Activated CD4-positive, alpha-beta T cell treated with anti-CD3 and anti-CD28 coated beads, Interleukin-2, amount 10 ng/mL, durations not matched to agents 7 days and 5 days (primary cell): ENCODE measurements around the gene NHLRC3. TPM values are rescaled to one million over a fixed set of nuclear protein-coding genes. Genes with fewer than 3 reads are reported as not detected.
A peak's percentile ranks its signal among the peaks of the same experiment; 100 is the strongest.
"Not testable (repeated sequence)": the region's sequence is repeated elsewhere in the genome, so short reads cannot be mapped to it uniquely, and the experiment has no call there.

Experiments used
- CTCF ChIA-PET: fragments of 350-600 bp; sonication (Branson Sonifier 250); formaldehyde crosslinking; loops from one replicate; lab custom pipeline; 2021; ENCODE audit warnings: antibody characterized with exemption; lab: Charles Lee
- POLR2A ChIA-PET: fragments of 350-600 bp; sonication (Branson Sonifier 250); formaldehyde crosslinking; loops from one replicate; lab custom pipeline; 2021; ENCODE audit warnings: antibody characterized with exemption; lab: Charles Lee
- DNase-seq: peaks from one replicate; pipeline ENCODE4 v3.0.0-alpha.2; 2020
- H3K27ac Mint-ChIP-seq: one replicate; pipeline ENCODE4 v1.8.0; 2021; ENCODE audit warnings: mild to moderate bottlenecking, moderate library complexity, mixed read lengths
- H3K27me3 Mint-ChIP-seq: one replicate; pipeline ENCODE4 v1.8.0; 2021; ENCODE audit warnings: mixed read lengths
- H3K36me3 Mint-ChIP-seq: one replicate; pipeline ENCODE4 v1.8.0; 2021; ENCODE audit warnings: low read depth, mixed read lengths
- H3K4me1 Mint-ChIP-seq: one replicate; pipeline ENCODE4 v1.8.0; 2021; ENCODE audit warnings: mixed read lengths
- H3K4me3 Mint-ChIP-seq: one replicate; pipeline ENCODE4 v1.8.0; 2021; ENCODE audit warnings: mild to moderate bottlenecking, moderate library complexity, mixed read lengths
- H3K9me3 Mint-ChIP-seq: one replicate; pipeline ENCODE4 v1.8.0; 2021; ENCODE audit warnings: mixed read lengths
- total RNA-seq, 2 experiments: library from RNA; stranded (reverse); gene quantifications; one replicate each; pipeline ENCODE4 v1.2.3, GENCODE V29; 2021

The NHLRC3 gene
- 10 to 100 TPM; 18.4 to 20.4 TPM for total RNA-seq

- H3K9me3 Mint-ChIP-seq = no peaks in the 10 kb centered on the region
- peaks cover 25% of the 10 kb centered on the region for H3K36me3 Mint-ChIP-seq
- H3K4me1 Mint-ChIP-seq = peaks cover 55% of the 10 kb centered on the region
- peak; percentile 82 for DNase-seq
- ChIA-PET CTCF (interaction anchor here (1.0 to 1.9 kb wide), 6 partner anchors 10 to 599 kb away, joined by 3 to 6 read pairs (median 3); no protein-coding TSS in a partner anchor), POLR2A (no interaction called here)
- no peaks in the 10 kb centered on the region for H3K27me3 Mint-ChIP-seq
- peak within 1 kb of the TSS; percentile 89 for H3K4me3 Mint-ChIP-seq
- peak within 1 kb of the TSS; percentile 98 for H3K27ac Mint-ChIP-seq
Observed at GRCh38 chr13:39037880-39038568, at the start of gene NHLRC3, which contains the start of gene PROSER1. TSS of gene NHLRC3 (plus strand) at chr13:39038456. CDS start at chr13:39038640, 184 bp downstream. TSS of gene PROSER1 (minus strand) at chr13:39038089. CDS start at chr13:39037242, 847 bp downstream.

- CTCF ChIA-PET = no interaction called here
- no peaks in the 10 kb centered on the region for H3K4me1 Mint-ChIP-seq
- no peak for DNase-seq
- no peak within 1 kb of the TSS for H3K27ac Mint-ChIP-seq
- peaks cover 6% of the 10 kb centered on the region for H3K27me3 Mint-ChIP-seq
- POLR2A ChIA-PET = no interaction called here
- no peak within 1 kb of the TSS for H3K4me3 Mint-ChIP-seq
- H3K9me3 Mint-ChIP-seq = no peaks in the 10 kb centered on the region
- H3K36me3 Mint-ChIP-seq = no peaks in the 10 kb centered on the region
Observed at GRCh38 chr13:38990693-38991092, 47.6 kb upstream of the NHLRC3 start, which contains the start of gene STOML3. TSS of gene STOML3 (minus strand) at chr13:38990831. CDS start at chr13:38990721, 110 bp downstream.

GRCh38 chr13:38993381-38993780 lies 44.9 kb upstream of the NHLRC3 start:
- Mint-ChIP-seq H3K9me3 (no peaks in the 10 kb centered on the region), H3K4me1 (no peaks in the 10 kb centered on the region), H3K36me3 (no peaks in the 10 kb centered on the region), H3K27ac (no peak overlapping the region), H3K27me3 (peaks cover 6% of the 10 kb centered on the region), H3K4me3 (no peak overlapping the region)
- DNase-seq = no peak
- POLR2A ChIA-PET = no interaction called here
- CTCF ChIA-PET = interaction anchor here (0.6 kb wide), 1 partner anchor 16 kb away, joined by 8 read pairs; no protein-coding TSS in a partner anchor

- Mint-ChIP-seq H3K27ac (no peak overlapping the region), H3K4me1 (no peaks in the 10 kb centered on the region), H3K36me3 (no peaks in the 10 kb centered on the region), H3K9me3 (no peaks in the 10 kb centered on the region), H3K4me3 (no peak overlapping the region), H3K27me3 (peaks cover 3% of the 10 kb centered on the region)
- ChIA-PET POLR2A (no interaction called here), CTCF (no interaction called here)
- no peak for DNase-seq
Observed at GRCh38 chr13:38998739-38999138, 39.5 kb upstream of the NHLRC3 start.

GRCh38 chr13:39006371-39007111 lies 31.7 kb upstream of the NHLRC3 start:
- not testable (repeated sequence) for H3K27ac Mint-ChIP-seq, DNase-seq, H3K27me3 Mint-ChIP-seq, H3K9me3 Mint-ChIP-seq, H3K4me1 Mint-ChIP-seq, H3K4me3 Mint-ChIP-seq
- ChIA-PET POLR2A (interaction anchor here (0.6 kb wide), 1 partner anchor 11 kb away, joined by 3 read pairs; no protein-coding TSS in a partner anchor), CTCF (interaction anchor here (0.6 kb wide), 1 partner anchor 110 kb away, joined by 4 read pairs; no protein-coding TSS in a partner anchor)
- H3K36me3 Mint-ChIP-seq = peaks cover 28% of the 10 kb centered on the region

- ChIA-PET CTCF (no interaction called here), POLR2A (no interaction called here)
- Mint-ChIP-seq H3K27me3 (no peaks in the 10 kb centered on the region), H3K36me3 (peaks cover 68% of the 10 kb centered on the region), H3K4me3 (no peak overlapping the region), H3K4me1 (peaks cover 5% of the 10 kb centered on the region), H3K9me3 (no peaks in the 10 kb centered on the region), H3K27ac (no peak overlapping the region)
- no peak for DNase-seq
Observed at GRCh38 chr13:39012608-39013007, 25.6 kb upstream of the NHLRC3 start.

- CTCF ChIA-PET = no interaction called here
- DNase-seq = no peak
- peaks cover 13% of the 10 kb centered on the region for H3K4me1 Mint-ChIP-seq
- no peak overlapping the region for H3K27ac Mint-ChIP-seq
- POLR2A ChIA-PET = no interaction called here
- H3K36me3 Mint-ChIP-seq = peaks cover 63% of the 10 kb centered on the region
- H3K27me3 Mint-ChIP-seq = no peaks in the 10 kb centered on the region
- H3K9me3 Mint-ChIP-seq = no peaks in the 10 kb centered on the region
- H3K4me3 Mint-ChIP-seq = no peak overlapping the region
Observed at GRCh38 chr13:39013462-39013861, 24.8 kb upstream of the NHLRC3 start.

GRCh38 chr13:39016087-39016486 lies 22.2 kb upstream of the NHLRC3 start:
- ChIA-PET CTCF (interaction anchor here (1.2 kb wide), 1 partner anchor 66 kb away, joined by 3 read pairs; no protein-coding TSS in a partner anchor), POLR2A (no interaction called here)
- Mint-ChIP-seq H3K4me3 (no peak overlapping the region), H3K27me3 (no peaks in the 10 kb centered on the region), H3K9me3 (no peaks in the 10 kb centered on the region), H3K4me1 (peaks cover 17% of the 10 kb centered on the region), H3K27ac (no peak overlapping the region), H3K36me3 (peaks cover 55% of the 10 kb centered on the region)
- DNase-seq = no peak

- DNase-seq = peak; percentile 30
- Mint-ChIP-seq H3K9me3 (no peaks in the 10 kb centered on the region), H3K27me3 (no peaks in the 10 kb centered on the region), H3K4me3 (no peak overlapping the region), H3K27ac (no peak overlapping the region), H3K4me1 (peaks cover 17% of the 10 kb centered on the region), H3K36me3 (peaks cover 52% of the 10 kb centered on the region)
- ChIA-PET CTCF (interaction anchor here (0.6 kb wide), 1 partner anchor 41 kb away, joined by 3 read pairs; no protein-coding TSS in a partner anchor), POLR2A (interaction anchor here (0.6 kb wide), 1 partner anchor 10 kb away, joined by 3 read pairs; no protein-coding TSS in a partner anchor)
Observed at GRCh38 chr13:39016787-39017186, 21.5 kb upstream of the NHLRC3 start.

- Mint-ChIP-seq H3K27ac (no peak overlapping the region), H3K36me3 (peaks cover 51% of the 10 kb centered on the region), H3K4me1 (peaks cover 17% of the 10 kb centered on the region), H3K4me3 (no peak overlapping the region), H3K9me3 (no peaks in the 10 kb centered on the region), H3K27me3 (no peaks in the 10 kb centered on the region)
- CTCF ChIA-PET = no interaction called here
- no peak for DNase-seq
- POLR2A ChIA-PET = no interaction called here
Observed at GRCh38 chr13:39020853-39021462, 17.3 kb upstream of the NHLRC3 start.

GRCh38 chr13:39023316-39023715 lies 14.9 kb upstream of the NHLRC3 start:
- CTCF ChIA-PET = interaction anchor here (0.9 kb wide), 1 partner anchor 14 kb away, joined by 3 read pairs; no protein-coding TSS in a partner anchor
- Mint-ChIP-seq H3K27ac (no peak overlapping the region), H3K4me3 (no peak overlapping the region), H3K9me3 (no peaks in the 10 kb centered on the region), H3K4me1 (peaks cover 5% of the 10 kb centered on the region), H3K36me3 (peaks cover 59% of the 10 kb centered on the region), H3K27me3 (no peaks in the 10 kb centered on the region)
- POLR2A ChIA-PET = no interaction called here
- no peak for DNase-seq

- H3K4me3 Mint-ChIP-seq = no peak overlapping the region
- no peaks in the 10 kb centered on the region for H3K9me3 Mint-ChIP-seq
- peaks cover 2% of the 10 kb centered on the region for H3K4me1 Mint-ChIP-seq
- DNase-seq = no peak
- peaks cover 59% of the 10 kb centered on the region for H3K36me3 Mint-ChIP-seq
- no peaks in the 10 kb centered on the region for H3K27me3 Mint-ChIP-seq
- H3K27ac Mint-ChIP-seq = no peak overlapping the region
- ChIA-PET POLR2A (no interaction called here), CTCF (interaction anchor here (0.9 kb wide), 1 partner anchor 13 kb away, joined by 3 read pairs; no protein-coding TSS in a partner anchor)
Observed at GRCh38 chr13:39023761-39024160, 14.5 kb upstream of the NHLRC3 start.
